Hematopoietic multipotent progenitor cell treated with erythropoietin and hydrocortisone succinate and interleukin-3 and kit ligand, for 6 days (in vitro differentiated cells): ENCODE results near the gene DDIAS.
"Not testable (repeated sequence)": the region's sequence is repeated elsewhere in the genome, so short reads cannot be mapped to it uniquely, and the experiment has no call there.

Experiments used
- DNase-seq: peaks from one replicate; pipeline ENCODE4 v3.0.0-alpha.2; 2015

The DDIAS gene

GRCh38 chr11:82889133-82890001 lies 12.2 kb upstream of the DDIAS start:
- peak; percentile 19 for DNase-seq

GRCh38 chr11:82890002-82890341 lies 11.6 kb upstream of the DDIAS start:
- DNase-seq: no peak

- DNase-seq: no peak
These were observed 10.6 kb upstream of the DDIAS start for GRCh38 chr11:82890936-82891335.

- DNase-seq: no peak
These were observed 8.8 kb upstream of the DDIAS start for GRCh38 chr11:82892611-82893169.

- DNase-seq: peak; percentile 29
These were observed 6.0 kb upstream of the DDIAS start for GRCh38 chr11:82895437-82896091.

GRCh38 chr11:82896183-82896582 lies 5.4 kb upstream of the DDIAS start:
- DNase-seq: no peak

- no peak for DNase-seq
These were observed 3.3 kb upstream of the DDIAS start for GRCh38 chr11:82898241-82898640.

- DNase-seq: peak; percentile 82
These were observed 2.2 kb upstream of the DDIAS start for GRCh38 chr11:82899186-82899820.

GRCh38 chr11:82899957-82900276 lies 1.6 kb upstream of the DDIAS start:
- no peak for DNase-seq

GRCh38 chr11:82900277-82901164 lies 1.0 kb upstream of the DDIAS start, which contains the start of gene PRCP:
Gene PRCP, minus strand, starts transcription at chr11:82900430. Its CDS starts 28 bp downstream, at chr11:82900402.
- peak; percentile 96 for DNase-seq

GRCh38 chr11:82901922-82902485 lies 468 bp downstream of the DDIAS start:
- DNase-seq: peak; percentile 32

- DNase-seq: no peak
These were observed 1.3 kb downstream of the DDIAS start for GRCh38 chr11:82902880-82903279.

GRCh38 chr11:82903843-82904586 lies 2.5 kb downstream of the DDIAS start:
- peak; percentile 28 for DNase-seq

GRCh38 chr11:82906236-82906635 lies 4.7 kb downstream of the DDIAS start:
- peak; percentile 86 for DNase-seq

- DNase-seq: no peak
These were observed 5.4 kb downstream of the DDIAS start for GRCh38 chr11:82906931-82907330.

GRCh38 chr11:82907371-82907770 lies 5.8 kb downstream of the DDIAS start:
- DNase-seq: no peak

- DNase-seq: no peak
These were observed 6.8 kb downstream of the DDIAS start for GRCh38 chr11:82908311-82908710.

- DNase-seq: no peak
These were observed 7.6 kb downstream of the DDIAS start for GRCh38 chr11:82909015-82909640.

- not testable (repeated sequence) for DNase-seq
These were observed 18.2 kb downstream of the DDIAS start for GRCh38 chr11:82919786-82920185.

- not testable (repeated sequence) for DNase-seq
These were observed 18.7 kb downstream of the DDIAS start for GRCh38 chr11:82920227-82920626.
